Right kidney (tissue), 1 donor: ENCODE data around the gene LRRIQ4.

Source experiments
- DNase-seq: peaks from one replicate; pipeline ENCODE4 v3.0.0-alpha.2; 2016

LRRIQ4 gene

GRCh38 chr3:169857811-169858210, 45.1 kb downstream of the LRRIQ4 start:
- no peak for DNase-seq

GRCh38 chr3:169861871-169862270, 49.2 kb downstream of the LRRIQ4 start:
- no peak for DNase-seq

- DNase-seq, result peak; percentile 35
Measured at GRCh38 chr3:169863458-169863899, 50.8 kb downstream of the LRRIQ4 start.

- no peak for DNase-seq
Measured at GRCh38 chr3:169864270-169864669, 51.6 kb downstream of the LRRIQ4 start.

GRCh38 chr3:169865176-169865767, 52.6 kb downstream of the LRRIQ4 start:
- no peak for DNase-seq

- DNase-seq, result no peak
Measured at GRCh38 chr3:169867584-169868210, 55.0 kb downstream of the LRRIQ4 start.

- no peak for DNase-seq
Measured at GRCh38 chr3:169868369-169868768, 55.7 kb downstream of the LRRIQ4 start.

- DNase-seq, result peak; percentile 20
Measured at GRCh38 chr3:169869484-169870220, 57.0 kb downstream of the LRRIQ4 start, which contains the start of gene LRRC31. LRRC31 (minus strand) TSS chr3:169869935; CDS start chr3:169869807, 128 bp downstream.

- no peak for DNase-seq
Measured at GRCh38 chr3:169871129-169871886, 58.6 kb downstream of the LRRIQ4 start.

GRCh38 chr3:169879013-169879557, 66.4 kb downstream of the LRRIQ4 start:
- DNase-seq, result no peak

GRCh38 chr3:169879845-169880575, 67.3 kb downstream of the LRRIQ4 start:
- no peak for DNase-seq

GRCh38 chr3:169880576-169881250, 68.0 kb downstream of the LRRIQ4 start:
- no peak for DNase-seq

- no peak for DNase-seq
Measured at GRCh38 chr3:169886671-169887070, 74.0 kb downstream of the LRRIQ4 start.
